ENCODE data around the gene ZIC4. TPM values are rescaled to one million over a fixed set of nuclear protein-coding genes. Genes with fewer than 3 reads are reported as not detected.

The ZIC4 gene
- total RNA-seq, result not detected

DNA sequence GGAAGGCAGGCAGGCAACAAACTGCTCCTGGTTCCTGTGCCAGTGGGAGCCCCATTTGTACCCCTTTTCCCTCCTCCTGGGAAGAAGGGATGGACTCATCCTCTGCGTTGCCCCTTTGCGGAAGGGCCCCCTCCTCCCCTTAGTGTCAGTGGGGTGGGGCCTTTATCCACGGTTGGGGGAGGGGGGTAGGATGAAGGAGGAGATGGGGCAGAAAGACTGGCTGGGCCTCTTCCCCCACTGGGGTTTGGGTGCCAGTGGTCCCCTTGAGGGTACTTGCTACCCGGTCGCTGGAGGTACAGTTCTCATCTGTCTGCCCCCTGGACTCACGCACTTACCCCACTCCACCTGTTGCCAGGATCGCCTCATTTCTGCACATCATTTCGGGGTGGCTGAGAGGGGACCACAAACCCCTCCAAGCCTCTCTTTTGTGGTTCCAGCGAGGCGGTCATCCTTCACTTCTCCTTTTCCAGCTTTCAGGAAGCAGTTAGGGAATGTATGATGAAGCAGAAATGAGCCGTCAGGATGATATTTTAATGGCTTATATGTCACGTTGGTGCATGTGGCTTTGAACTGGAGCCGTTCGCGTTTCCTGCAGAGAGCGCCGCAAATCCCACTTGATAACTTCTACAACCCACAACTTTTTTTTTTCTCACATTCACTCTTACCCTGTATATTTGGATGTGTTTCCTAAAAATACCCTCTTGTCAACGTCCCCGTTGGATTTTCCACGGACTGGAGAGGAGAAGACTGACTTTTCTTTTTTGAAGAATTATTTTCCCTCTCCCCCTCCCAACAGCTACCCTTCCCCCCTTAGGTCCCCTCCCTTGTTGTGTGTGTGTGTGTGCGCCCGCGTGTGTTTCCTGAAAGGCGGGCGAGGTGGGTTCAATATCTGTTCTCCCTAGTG is at the start of gene ZIC4:
Gene ZIC4 (minus strand): TSS at position 516 of the 904 bp plus-strand sequence. CDS start 3,746 bp downstream, outside the sequence.
- TF ChIP-seq, protein P1, sequence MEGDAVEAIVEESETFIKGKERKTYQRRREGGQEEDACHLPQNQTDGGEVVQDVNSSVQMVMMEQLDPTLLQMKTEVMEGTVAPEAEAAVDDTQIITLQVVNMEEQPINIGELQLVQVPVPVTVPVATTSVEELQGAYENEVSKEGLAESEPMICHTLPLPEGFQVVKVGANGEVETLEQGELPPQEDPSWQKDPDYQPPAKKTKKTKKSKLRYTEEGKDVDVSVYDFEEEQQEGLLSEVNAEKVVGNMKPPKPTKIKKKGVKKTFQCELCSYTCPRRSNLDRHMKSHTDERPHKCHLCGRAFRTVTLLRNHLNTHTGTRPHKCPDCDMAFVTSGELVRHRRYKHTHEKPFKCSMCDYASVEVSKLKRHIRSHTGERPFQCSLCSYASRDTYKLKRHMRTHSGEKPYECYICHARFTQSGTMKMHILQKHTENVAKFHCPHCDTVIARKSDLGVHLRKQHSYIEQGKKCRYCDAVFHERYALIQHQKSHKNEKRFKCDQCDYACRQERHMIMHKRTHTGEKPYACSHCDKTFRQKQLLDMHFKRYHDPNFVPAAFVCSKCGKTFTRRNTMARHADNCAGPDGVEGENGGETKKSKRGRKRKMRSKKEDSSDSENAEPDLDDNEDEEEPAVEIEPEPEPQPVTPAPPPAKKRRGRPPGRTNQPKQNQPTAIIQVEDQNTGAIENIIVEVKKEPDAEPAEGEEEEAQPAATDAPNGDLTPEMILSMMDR (IDR thresholded peaks at IDR 0.05), result no peak
- Histone ChIP-seq H3K9ac (ENCODE audit: low read depth in 2 of 2, low read length in 2 of 2) (no peak within 1 kb of the TSS), H3K9me3 (no peaks in the 10 kb centered on the region), H3K27ac (no peak within 1 kb of the TSS), H3K4me1 (no peaks in the 10 kb centered on the region), H3K27me3 (peaks cover 84% of the 10 kb centered on the region), H3K36me3 (no peaks in the 10 kb centered on the region), H3K4me3 (no peak within 1 kb of the TSS)
- intact Hi-C loops (cut with DNase I), result no loop called here
- DNase-seq, result no peak

DNA sequence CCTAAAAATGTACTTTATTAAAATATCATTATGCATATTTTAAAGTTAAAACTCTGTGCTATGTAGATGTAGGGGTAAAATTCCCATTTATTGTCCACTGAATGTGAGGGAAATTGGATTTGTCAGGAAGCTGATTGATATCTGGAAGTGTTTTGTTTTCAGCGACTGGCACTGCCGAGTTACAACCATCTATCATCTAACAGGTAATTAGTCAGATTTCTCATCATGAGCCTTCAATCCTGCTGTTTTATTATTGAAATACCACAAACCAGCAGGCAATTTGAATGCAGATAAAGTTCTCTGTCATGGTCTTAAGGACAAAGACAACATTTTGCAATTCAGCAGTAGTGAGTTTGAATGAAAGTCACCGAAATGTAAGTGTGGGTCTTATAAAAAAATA is 43.3 kb upstream of the ZIC4 start:
- Histone ChIP-seq H3K9me3 (no peaks in the 10 kb centered on the region), H3K9ac (ENCODE audit: low read depth in 2 of 2, low read length in 2 of 2) (no peak overlapping the region), H3K4me1 (no peaks in the 10 kb centered on the region), H3K27me3 (no peaks in the 10 kb centered on the region), H3K27ac (no peak overlapping the region), H3K4me3 (no peak overlapping the region), H3K36me3 (no peaks in the 10 kb centered on the region)
- intact Hi-C loops (cut with DNase I), result no loop called here
- TF ChIP-seq, protein P1 (IDR thresholded peaks at IDR 0.05), result no peak
- no peak for DNase-seq

DNA sequence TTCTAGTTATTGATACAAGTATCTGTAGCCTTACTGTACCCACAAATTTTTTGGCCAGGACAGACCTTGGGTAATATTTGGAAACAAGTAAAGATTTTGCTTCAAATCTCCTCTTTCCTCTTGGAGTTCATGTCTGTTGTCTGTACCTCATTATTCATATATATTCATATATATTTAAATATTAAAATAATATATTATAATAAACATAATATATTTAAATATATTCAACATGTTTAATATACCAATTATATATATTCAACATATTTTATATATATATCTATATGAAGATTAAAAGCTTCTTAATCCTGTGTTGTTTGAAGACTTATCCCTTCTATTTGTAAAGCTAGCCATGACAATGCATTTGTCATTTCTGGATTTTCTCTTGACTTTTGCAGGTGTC is 40.9 kb upstream of the ZIC4 start:
- H3K9me3 ChIP-seq, result no peaks in the 10 kb centered on the region
- DNase-seq, result no peak
- no peaks in the 10 kb centered on the region for H3K4me1 ChIP-seq
- no peak overlapping the region for H3K27ac ChIP-seq
- H3K4me3 ChIP-seq, result no peak overlapping the region
- intact Hi-C loops (cut with DNase I), result no loop called here
- no peak overlapping the region for H3K9ac ChIP-seq (ENCODE audit: low read depth in 2 of 2, low read length in 2 of 2)
- H3K36me3 ChIP-seq, result no peaks in the 10 kb centered on the region
- H3K27me3 ChIP-seq, result no peaks in the 10 kb centered on the region
- TF ChIP-seq, protein P1 (IDR thresholded peaks at IDR 0.05), result no peak

DNA sequence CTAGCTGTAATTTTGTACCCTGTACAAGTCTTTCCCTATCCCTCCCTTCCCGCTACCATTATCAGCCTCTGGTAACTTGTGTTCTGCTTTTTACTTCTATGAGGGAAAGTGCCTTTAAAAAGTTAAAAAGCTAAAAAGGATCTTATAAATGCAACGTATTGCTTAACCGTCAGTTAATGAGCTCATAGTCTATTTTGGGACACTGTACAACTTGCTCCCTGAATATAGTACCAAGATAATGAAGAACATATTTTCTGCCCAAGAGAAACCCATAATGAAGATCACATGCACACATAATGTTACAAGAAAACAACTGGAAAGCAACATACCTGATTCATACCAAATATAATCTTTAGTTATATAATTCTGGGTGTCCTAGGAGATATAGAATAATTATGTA is 25.4 kb upstream of the ZIC4 start:
- H3K4me3 ChIP-seq, result no peak overlapping the region
- H3K9ac ChIP-seq (ENCODE audit: low read depth in 2 of 2, low read length in 2 of 2), result no peak overlapping the region
- H3K27ac ChIP-seq, result no peak overlapping the region
- no peaks in the 10 kb centered on the region for H3K27me3 ChIP-seq
- TF ChIP-seq, protein P1 (IDR thresholded peaks at IDR 0.05), result no peak
- intact Hi-C loops (cut with DNase I), result no loop called here
- DNase-seq, result no peak
- H3K9me3 ChIP-seq, result no peaks in the 10 kb centered on the region
- H3K4me1 ChIP-seq, result no peaks in the 10 kb centered on the region
- no peaks in the 10 kb centered on the region for H3K36me3 ChIP-seq

DNA sequence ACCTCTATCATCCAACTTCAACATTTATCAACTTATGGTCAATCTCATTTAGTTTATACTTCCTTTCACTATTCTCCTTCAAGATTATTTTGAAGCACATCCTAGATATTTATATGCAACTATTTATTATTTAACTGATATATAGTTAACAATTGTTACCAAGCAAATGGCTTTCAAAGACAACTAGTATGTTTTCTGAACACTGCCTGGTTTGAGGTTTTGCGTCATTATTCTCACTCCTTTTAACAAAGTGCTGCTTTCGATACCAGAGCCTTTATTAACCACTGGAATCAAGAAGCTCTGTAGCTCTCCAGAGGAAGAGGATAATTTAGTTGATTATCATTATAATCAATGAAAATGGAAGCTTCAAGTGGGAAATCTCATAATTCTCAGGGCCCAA is 22.4 kb upstream of the ZIC4 start:
- no peaks in the 10 kb centered on the region for H3K36me3 ChIP-seq
- no peaks in the 10 kb centered on the region for H3K9me3 ChIP-seq
- intact Hi-C loops (cut with DNase I), result no loop called here
- no peak for DNase-seq
- TF ChIP-seq, protein P1 (IDR thresholded peaks at IDR 0.05), result no peak
- no peak overlapping the region for H3K9ac ChIP-seq (ENCODE audit: low read depth in 2 of 2, low read length in 2 of 2)
- H3K27ac ChIP-seq, result no peak overlapping the region
- no peaks in the 10 kb centered on the region for H3K4me1 ChIP-seq
- peaks cover 13% of the 10 kb centered on the region for H3K27me3 ChIP-seq
- no peak overlapping the region for H3K4me3 ChIP-seq

Data from colonic mucosa (tissue), 4 donors.